Erythroblast (primary cell): ENCODE measurements around the gene NEDD4L.

Source experiments
- GATA1 ChIP-seq: IDR thresholded peaks from 2 replicates; pipeline ENCODE4 v1.6.1; 2011; ENCODE audit warnings: low read depth, mild to moderate bottlenecking, control low read depth, low read length, moderate library complexity
- POLR2A ChIP-seq: IDR thresholded peaks from 2 replicates; pipeline ENCODE4 v1.6.1; 2011; ENCODE audit warnings: mild to moderate bottlenecking, low read length

GRCh38 chr18:58004317-58004716, 39.7 kb upstream of the NEDD4L start:
- TF ChIP-seq POLR2A (no peak), GATA1 (no peak)
